K562 (cell line): Measurements from ENCODE around the gene B3GALT5. TPM values are rescaled to one million over a fixed set of nuclear protein-coding genes. Genes with fewer than 3 reads are reported as not detected.
A peak's percentile ranks its signal among the peaks of the same experiment; 100 is the strongest.

Source experiments
- ATAC-seq: fragments of 200-7000 bp; cut with Tn5 transposase; 3 replicates; pipeline ENCODE4 v1.9.1; 2020; ENCODE audit warnings: moderate library complexity
- BruUV-seq: library from RNA; stranded (reverse); fragments of 400-500 nt; replicated peaks from 2 replicates; lab custom pipeline; 2021; lab: Mats Ljungman, UMichigan
- CTCF ChIA-PET: fragments of 300-600 bp; formaldehyde crosslinking; extraction: SDS; loops from one replicate; lab custom pipeline; 2021; ENCODE audit warnings: low intra/inter-chr PET ratio; lab: Yijun Ruan, JAX
- POLR2A ChIA-PET: fragments of 300-600, 350-650 bp; sonication (Branson Sonifier 250); formaldehyde crosslinking; extraction: SDS; loops from one replicate; lab custom pipeline; 2021; ENCODE audit warnings: antibody characterized with exemption, inconsistent platforms; lab: Yijun Ruan, JAX
- DNase-seq, 4 experiments: peaks; one replicate each; pipeline versions ENCODE4 v3.0.0 to v3.0.0-alpha.2; 2011 to 2018; ENCODE audit warnings: low spot score in 3 of 4, mixed read lengths in 3 of 4; ENCODE audit errors: extremely low read depth in 1 of 4
- FAIRE-seq: peaks from 2 replicates; lab custom pipeline; 2011; peaks lifted over from hg19 to GRCh38; lab: Jason Lieb, UNC
- H2AFZ ChIP-seq: 2 replicates; pipeline ENCODE4 v1.6.0; 2011; ENCODE audit warnings: low read depth, low read length, control low read depth, inconsistent platforms
- H3K27ac ChIP-seq: fragments of 200-600 bp; 3 replicates; pipeline ENCODE4 v1.8.0; 2011; ENCODE audit warnings: low read depth, mild to moderate bottlenecking, control low read depth, inconsistent platforms, low read length, moderate library complexity, mixed read lengths; ENCODE audit errors: extremely low read depth
- H3K27me3 ChIP-seq, 2 experiments: fragments of 300-600 bp in 1 of 2; 2 replicates in 1 of 2; 3 replicates in 1 of 2; pipeline versions ENCODE4 v1.6.0 to v1.8.0; 2011; ENCODE audit warnings: inconsistent platforms in 2 of 2, low read length in 2 of 2, mild to moderate bottlenecking in 1 of 2, mixed read lengths in 1 of 2, moderate library complexity in 1 of 2; ENCODE audit not compliant: control insufficient read depth in 2 of 2, insufficient read depth in 2 of 2
- H3K36me3 ChIP-seq: fragments of 300-600 bp; 3 replicates; pipeline ENCODE4 v1.8.0; 2011; ENCODE audit warnings: mild to moderate bottlenecking, low read length, inconsistent platforms; ENCODE audit not compliant: control insufficient read depth, insufficient read depth
- H3K4me1 ChIP-seq, 2 experiments: fragments of 200-600 bp in 1 of 2; replicated peaks in 1 of 2; 2 replicates in 1 of 2; 3 replicates in 1 of 2; pipeline versions ENCODE4 v1.5.1 to v1.8.0; 2011; ENCODE audit warnings: inconsistent platforms in 2 of 2, low read length in 2 of 2, mild to moderate bottlenecking in 1 of 2, mixed read lengths in 1 of 2, moderate library complexity in 1 of 2; ENCODE audit not compliant: control insufficient read depth in 2 of 2, insufficient read depth in 2 of 2
- H3K4me2 ChIP-seq: 2 replicates; pipeline ENCODE4 v1.6.1; 2011; ENCODE audit warnings: low read length, control low read depth, inconsistent platforms, mixed read lengths; ENCODE audit not compliant: insufficient read depth
- H3K4me3 ChIP-seq: fragments of 200-600 bp; sonication (generic), shearing (Covaris generic); 2 replicates; pipeline ENCODE4 v1.5.1; 2016; ENCODE audit warnings: control low read depth, inconsistent platforms
- H3K79me2 ChIP-seq: fragments of 200-600 bp; 3 replicates; pipeline ENCODE4 v1.8.0; 2011; ENCODE audit warnings: low read length, inconsistent platforms; ENCODE audit not compliant: control insufficient read depth, insufficient read depth
- H3K9ac ChIP-seq, 2 experiments: 2 replicates each; pipeline versions ENCODE4 v1.6.0 to v1.6.1; 2011; ENCODE audit warnings: low read depth in 2 of 2, low read length in 2 of 2, control low read depth in 1 of 2, inconsistent platforms in 1 of 2, mild to moderate bottlenecking in 1 of 2, mixed read lengths in 1 of 2; ENCODE audit not compliant: insufficient read depth in 1 of 2
- H3K9me1 ChIP-seq: one replicate; pipeline ENCODE4 v1.6.0; 2011; ENCODE audit warnings: inconsistent platforms, mild to moderate bottlenecking, low read length, moderate library complexity; ENCODE audit not compliant: control insufficient read depth, insufficient read depth
- H3K9me3 ChIP-seq: replicated peaks from 2 replicates; pipeline ENCODE4 v1.5.1; 2011; ENCODE audit warnings: low read depth, low read length, inconsistent platforms; ENCODE audit not compliant: control insufficient read depth, insufficient read depth
- H4K20me1 ChIP-seq: replicated peaks from 2 replicates; pipeline ENCODE4 v1.6.1; 2011; ENCODE audit warnings: low read length, inconsistent platforms, mixed read lengths; ENCODE audit not compliant: control insufficient read depth, insufficient read depth
- C11orf30 ChIP-seq: fragments of 450-650 bp; IDR thresholded peaks from 2 replicates; pipeline ENCODE4 v1.6.1; 2016; ENCODE audit warnings: low read depth, mild to moderate bottlenecking
- ETV6 ChIP-seq, 3 experiments: fragments of 150-350 bp in 1 of 3; sonication (generic) in 1 of 3; formaldehyde crosslinking in 1 of 3; IDR thresholded peaks; 2 replicates each; pipeline versions ENCODE4 v1.6.1 to v1.8.0; 2014 to 2022; ENCODE audit warnings: borderline replicate concordance in 2 of 3, low read depth in 2 of 3, antibody characterized with exemption in 1 of 3, low read length in 1 of 3, mild to moderate bottlenecking in 1 of 3, missing genetic modification reagents in 1 of 3
- NCOA6 ChIP-seq: fragments of 450-650 bp; IDR thresholded peaks from 2 replicates; pipeline ENCODE4 v1.6.1; 2017; ENCODE audit warnings: mild to moderate bottlenecking
- RCOR1 ChIP-seq, 2 experiments: IDR thresholded peaks; 2 replicates each; pipeline ENCODE4 v1.6.1; 2012; ENCODE audit warnings: low read depth in 2 of 2, low read length in 2 of 2, borderline replicate concordance in 1 of 2, improper control_type of control experiment in 1 of 2
- ZKSCAN8 ChIP-seq: fragments of 200-800 bp; sonication (Bioruptor generic); IDR thresholded peaks from 2 replicates; pipeline ENCODE4 v1.6.1; 2016; ENCODE audit warnings: missing genetic modification characterization, missing compliant biosample characterization
- ZNF316 ChIP-seq: fragments of 450-650 bp; IDR thresholded peaks from 2 replicates; pipeline ENCODE4 v1.6.1; 2016
- WGBS: fragments of 100-300 bp; shearing (Covaris generic); methylation state at CpG from one replicate; pipeline ENCODE4 v1.1.6; 2016; ENCODE audit warnings: low coverage, mixed read lengths; ENCODE audit not compliant: insufficient coverage; ENCODE audit errors: missing lambda C conversion rate; 5-methylcytosine and 5-hydroxymethylcytosine counted together
- in situ Hi-C: fragments of 300-500 bp; cut with MboI; formaldehyde crosslinking; loops from 4 replicates; pipeline ENCODE4 v1.15.0; 2018; ENCODE audit warnings: inconsistent platforms, mixed read lengths
- intact Hi-C: fragments of 100-400 bp; cut with micrococcal nuclease; formaldehyde crosslinking; loops from 2 replicates; pipeline ENCODE4 v1.14.2; 2022
- polyA plus RNA-seq, 8 experiments: library from polyadenylated mRNA; depleted of rRNA in 4 of 8; stranded (reverse) in 5 of 8; unstranded in 3 of 8; fragments of >200 nt; fragmentation: Nextera tagmentation in 2 of 8; fragmentation: Illumina TruSeq in 1 of 8; extraction: Ambion mirVana in 2 of 8; extraction: Trizol in 1 of 8; gene quantifications; 2 replicates each; pipeline versions ENCODE4 v1.2.1 to v1.2.3, GENCODE V29; 2011 to 2014; ENCODE audit warnings: inconsistent platforms in 1 of 8, missing spikeins in 1 of 8
- total RNA-seq, 7 experiments: library from RNA; depleted of rRNA in 6 of 7; stranded (reverse); fragments of >200 nt in 6 of 7; fragmentation: Illumina TruSeq in 2 of 7; extraction: Trizol in 2 of 7; gene quantifications; 2 replicates each; pipeline versions ENCODE4 v1.2.1 to v1.2.3, GENCODE V29; 2011 to 2021; ENCODE audit warnings: low replicate concordance in 1 of 7

B3GALT5 gene
- total and polyA plus RNA-seq, 9 of the 15 experiments (the other 6 are each of a cell fraction or from before 2014, with no cell fraction given) = 0.02 TPM; not detected in 8

DNA sequence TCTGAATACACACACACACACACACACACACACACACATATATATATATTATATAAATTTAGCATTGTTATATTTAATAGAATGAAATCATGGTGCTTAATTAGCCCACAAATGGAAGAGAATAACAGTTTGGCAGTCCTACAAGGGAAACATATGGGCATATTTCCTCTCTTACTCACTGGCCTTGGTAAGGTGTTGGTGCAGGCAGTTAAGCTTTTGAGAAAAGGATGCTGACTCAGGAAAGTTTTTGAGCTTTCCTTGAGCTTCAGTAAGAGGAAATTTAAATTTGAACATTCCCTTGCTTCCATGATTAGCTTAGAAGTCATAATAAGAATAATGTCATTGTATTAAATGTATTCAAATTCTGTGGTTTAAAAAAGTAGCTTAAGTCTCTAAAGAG is 37.0 kb upstream of the B3GALT5 start:
- TF ChIP-seq ZNF316 (0 out of 2 replicates have a peak, but pooled peaks have one; percentile 2), C11orf30 (peak; percentile 14; the same call in 1 of the 2 replicates), ETV6 (IDR thresholded peaks at IDR 0.05; ENCODE audit: borderline replicate concordance in 1 of 2, low read depth in 2 of 2, low read length in 1 of 2) (no peak), ETV6 (CRISPR knock-in tag; IDR thresholded peaks at IDR 0.05; ENCODE audit: borderline replicate concordance) (no peak)
- TF ChIP-seq, all 486 proteins: peak for 2
- no peaks in the 10 kb centered on the region for H4K20me1 ChIP-seq
- intact Hi-C loops = no loop called here
- no peaks in the 10 kb centered on the region for H3K4me1 ChIP-seq
- no peak for ATAC-seq
- CTCF ChIA-PET = no interaction called here
- H3K27me3 ChIP-seq = peaks cover 4 to 16% of the 10 kb centered on the region in 2 experiments; a peak in 4 of 5 replicates
- H3K9me1 ChIP-seq = no peaks in the 10 kb centered on the region
- DNase-seq = no peak
- no peak for FAIRE-seq
- no peak overlapping the region for H3K4me3 ChIP-seq
- H3K9ac ChIP-seq = no peak overlapping the region
- H3K79me2 ChIP-seq = no peaks in the 10 kb centered on the region
- BruUV-seq = no TSS peak
- POLR2A ChIA-PET = no interaction called here
- no peaks in the 10 kb centered on the region for H3K36me3 ChIP-seq
- no peak overlapping the region for H2AFZ ChIP-seq
- no peaks in the 10 kb centered on the region for H3K9me3 ChIP-seq
- H3K4me2 ChIP-seq = no peak overlapping the region
- in situ Hi-C loops = no loop called here
- H3K27ac ChIP-seq = no peak overlapping the region

DNA sequence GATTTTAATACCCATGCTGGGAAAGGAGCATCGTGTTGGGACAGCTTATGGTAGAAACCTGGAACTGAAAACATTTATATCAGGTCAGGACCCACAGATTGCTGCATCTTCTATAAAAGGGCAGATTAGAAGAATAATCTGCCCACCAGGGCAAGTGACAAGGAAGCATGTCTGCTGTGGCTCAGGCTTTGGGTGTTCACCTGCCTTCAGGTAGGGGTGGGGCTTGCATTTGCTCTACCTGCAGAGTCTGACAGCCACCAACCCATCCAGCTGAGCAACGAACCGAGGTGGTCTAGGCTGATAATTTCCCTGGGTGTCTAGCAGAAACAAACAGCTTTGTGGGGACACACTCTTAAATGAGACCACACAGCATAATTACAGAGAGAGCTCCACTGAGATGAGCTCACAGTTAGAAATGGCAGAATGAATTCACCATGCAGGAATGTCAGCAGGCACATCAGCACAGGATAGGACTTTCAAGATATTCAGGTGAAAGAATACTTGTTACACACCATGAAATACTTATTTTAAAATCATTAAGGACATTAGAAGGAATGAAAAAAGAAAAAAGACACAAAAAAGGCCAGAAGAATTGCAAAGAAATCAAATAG is 36.1 kb upstream of the B3GALT5 start:
- H2AFZ ChIP-seq = no peak overlapping the region
- H3K9me1 ChIP-seq = no peaks in the 10 kb centered on the region
- DNase-seq = no peak
- intact Hi-C loops (no loop called here), in situ Hi-C loops (no loop called here)
- H3K4me1 ChIP-seq = no peaks in the 10 kb centered on the region
- no peak overlapping the region for H3K27ac ChIP-seq
- ChIA-PET POLR2A (interaction anchor here (0.5 kb wide), 1 partner anchor 311 kb away, joined by 4 read pairs; no protein-coding TSS in a partner anchor), CTCF (no interaction called here)
- peaks cover 13 to 16% of the 10 kb centered on the region in 2 experiments; a peak in 4 of 5 replicates for H3K27me3 ChIP-seq
- H3K9me3 ChIP-seq = no peaks in the 10 kb centered on the region
- ATAC-seq = no peak
- H4K20me1 ChIP-seq = no peaks in the 10 kb centered on the region
- WGBS = 0% methylated on average over 3 of the region's 3 CpGs
- no peaks in the 10 kb centered on the region for H3K79me2 ChIP-seq
- H3K4me2 ChIP-seq = no peak overlapping the region
- FAIRE-seq = no peak
- no peak overlapping the region for H3K9ac ChIP-seq
- no TSS peak for BruUV-seq
- no peak overlapping the region for H3K4me3 ChIP-seq
- H3K36me3 ChIP-seq = no peaks in the 10 kb centered on the region
- no peak for TF ChIP-seq ZKSCAN8 (CRISPR knock-in tag)
- TF ChIP-seq NCOA6 = no peak
- TF ChIP-seq RCOR1 (IDR thresholded peaks at IDR 0.05; ENCODE audit: borderline replicate concordance in 1 of 2, low read depth in 2 of 2, low read length in 2 of 2) = no peak
- TF ChIP-seq, all 486 proteins: peak for 0
